ENCODE measurements around the gene SCAMP4.
"Not testable (repeated sequence)": the region's sequence is repeated elsewhere in the genome, so short reads cannot be mapped to it uniquely, and the experiment has no call there.

Gene SCAMP4

DNA sequence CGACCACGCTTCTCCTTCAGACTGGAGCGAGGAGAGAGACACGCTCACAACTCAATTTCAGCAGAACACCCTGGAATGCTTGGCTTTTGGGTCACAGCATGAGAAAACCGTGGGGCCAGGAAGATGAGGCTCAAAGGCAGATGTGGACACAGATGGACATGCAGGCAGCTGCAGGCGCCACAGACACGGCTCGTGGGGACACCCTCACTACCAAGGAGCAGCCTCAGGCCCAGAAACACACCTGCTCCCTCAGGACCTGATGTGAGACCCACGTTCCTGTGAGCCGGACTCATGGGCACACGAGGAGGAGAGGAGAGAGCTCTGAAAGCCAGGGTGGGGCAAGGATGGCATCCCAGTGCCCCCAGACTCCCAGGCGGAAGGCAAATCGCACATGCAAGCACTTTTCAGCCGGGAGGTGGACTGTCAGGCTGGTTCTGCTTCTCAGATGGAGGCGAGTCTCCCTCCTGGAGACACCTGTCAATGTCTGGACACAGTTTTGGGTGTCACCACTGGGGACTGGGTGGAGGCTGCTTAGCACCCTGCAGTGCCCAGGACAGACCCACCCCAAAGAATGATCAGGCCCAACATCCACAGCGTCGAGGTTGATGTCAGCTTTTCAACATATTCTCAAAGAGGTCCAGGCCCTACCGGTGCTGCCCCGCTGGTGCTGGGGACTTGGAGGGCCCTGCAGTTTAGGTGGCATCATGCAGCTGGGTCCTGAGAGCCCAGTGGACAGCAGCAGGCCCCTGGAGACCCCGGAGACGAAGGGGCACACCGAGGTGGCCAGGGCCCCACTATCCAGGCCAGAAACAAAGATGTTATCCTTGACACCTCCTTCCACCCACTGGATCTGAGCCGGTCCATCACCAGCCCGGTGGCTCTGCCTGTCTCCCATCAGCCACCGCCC is 22.2 kb upstream of the SCAMP4 start:
- no peak for DNase-seq (ENCODE audit: low read depth in 1 of 2, low spot score in 1 of 2)

DNA sequence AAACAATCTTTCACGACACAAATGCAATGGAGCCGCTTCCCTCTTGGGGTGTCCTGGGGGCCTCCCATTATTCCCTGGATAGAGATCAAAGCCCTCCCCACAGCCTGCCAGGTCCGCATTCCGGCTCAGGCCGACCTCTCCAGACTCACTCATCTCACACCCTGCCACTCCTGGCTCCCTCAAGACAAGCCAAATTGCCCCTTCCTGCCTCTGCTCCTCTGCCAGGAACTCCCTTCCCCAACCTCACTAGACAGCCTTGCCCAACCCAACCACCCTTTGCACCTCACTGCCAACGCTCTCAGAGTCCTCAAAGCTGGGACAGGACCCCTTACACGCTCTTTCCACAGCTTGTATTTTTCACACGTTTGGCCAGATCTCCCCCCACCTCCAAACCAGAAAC is 21.4 kb upstream of the SCAMP4 start:
- DNase-seq (ENCODE audit: low read depth in 1 of 2, low spot score in 1 of 2) = no peak

DNA sequence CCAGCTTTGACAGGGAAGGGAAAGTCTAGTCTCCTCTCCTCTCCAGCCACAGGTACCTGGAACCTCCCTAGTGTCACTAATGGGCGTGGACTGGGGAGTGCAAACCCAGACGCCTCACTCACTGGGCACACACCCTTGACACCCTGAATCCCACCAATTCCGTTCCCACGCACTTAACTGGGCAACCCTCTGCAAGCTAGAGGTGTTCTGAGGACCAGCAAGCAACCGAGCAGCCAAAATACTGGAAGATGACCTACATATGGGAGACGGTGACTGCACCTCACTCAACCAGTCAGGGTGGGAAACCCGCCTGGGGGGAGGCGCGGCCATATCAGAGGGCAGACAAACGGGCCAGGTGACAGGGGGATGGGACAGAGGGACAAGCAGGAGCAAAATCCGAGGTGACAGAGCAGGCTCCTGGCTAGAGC is 20.9 kb upstream of the SCAMP4 start:
- DNase-seq (ENCODE audit: low read depth in 1 of 2, low spot score in 1 of 2) = no peak

DNA sequence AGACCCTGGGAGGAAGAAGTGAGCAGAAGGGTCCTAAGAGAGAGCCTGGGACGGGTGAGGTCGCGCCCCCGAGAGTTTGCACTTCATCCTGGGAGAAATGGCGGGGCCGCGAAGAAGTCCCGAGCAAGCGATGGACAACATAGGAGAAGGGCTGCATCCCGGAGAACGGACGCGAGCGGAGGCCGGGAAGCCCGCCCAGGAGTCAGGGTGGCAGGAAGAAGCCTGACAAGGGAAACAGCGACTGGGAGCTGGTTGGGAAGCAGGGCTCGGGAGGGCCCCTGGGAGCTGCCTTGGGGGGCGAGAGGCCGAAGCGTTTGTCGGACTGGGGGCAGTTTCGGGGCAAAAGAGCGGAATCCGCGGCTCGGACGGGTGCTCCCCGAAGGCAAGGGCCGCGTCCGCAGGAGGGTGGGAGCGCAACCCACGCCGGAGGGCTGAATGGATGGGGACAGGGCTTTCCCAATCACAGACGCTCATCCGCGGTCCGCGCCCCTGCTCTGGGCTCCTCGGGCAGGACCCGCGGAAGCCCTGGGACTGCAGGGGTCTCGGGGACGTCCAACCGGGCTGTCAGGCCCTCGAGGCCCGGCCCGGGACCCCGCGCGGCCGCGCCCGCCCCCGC is 20.4 kb upstream of the SCAMP4 start:
- DNase-seq (ENCODE audit: low read depth in 1 of 2, low spot score in 1 of 2) = no peak

DNA sequence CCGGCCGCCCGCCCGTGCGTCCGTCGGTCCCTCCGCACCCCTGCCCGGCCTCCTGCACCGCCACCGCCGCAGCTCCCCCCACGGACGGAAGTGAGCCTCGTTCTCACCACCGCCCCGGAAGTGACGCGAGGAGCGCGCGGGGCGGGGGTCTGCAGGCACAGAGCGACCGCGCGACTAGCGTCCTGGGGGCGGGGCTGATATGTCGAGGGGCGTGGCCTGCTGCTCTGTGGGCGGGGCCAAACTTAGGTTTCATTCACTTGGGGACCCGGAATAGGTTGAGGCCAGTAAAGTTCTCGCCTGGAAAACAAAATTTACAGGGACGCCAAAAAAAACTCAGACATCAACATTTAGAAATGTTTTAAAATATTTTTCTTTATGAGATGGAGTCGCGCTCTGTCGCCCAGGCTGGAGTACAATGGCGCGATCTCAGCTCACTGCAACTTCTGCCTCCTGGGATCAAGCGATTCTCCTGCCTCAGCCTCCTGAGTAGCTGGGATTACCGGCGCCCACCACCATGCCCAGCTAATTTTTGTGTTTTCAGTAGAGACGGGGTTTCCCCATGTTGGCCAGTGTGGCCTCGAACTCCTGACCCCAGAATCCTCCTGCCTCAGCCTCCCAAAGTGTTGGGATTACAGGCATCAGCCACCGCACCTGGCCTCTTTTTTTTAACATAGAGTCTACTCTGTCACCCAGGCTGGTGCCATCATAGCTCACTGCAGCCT is 19.6 kb upstream of the SCAMP4 start, which contains the start of gene ABHD17A:
ABHD17A (minus strand) TSS at position 99 of the 722 bp plus-strand sequence. CDS start 3,930 bp downstream, outside the sequence.
- peak; percentile 91 to 92 for DNase-seq (ENCODE audit: low read depth in 1 of 2, low spot score in 1 of 2)

DNA sequence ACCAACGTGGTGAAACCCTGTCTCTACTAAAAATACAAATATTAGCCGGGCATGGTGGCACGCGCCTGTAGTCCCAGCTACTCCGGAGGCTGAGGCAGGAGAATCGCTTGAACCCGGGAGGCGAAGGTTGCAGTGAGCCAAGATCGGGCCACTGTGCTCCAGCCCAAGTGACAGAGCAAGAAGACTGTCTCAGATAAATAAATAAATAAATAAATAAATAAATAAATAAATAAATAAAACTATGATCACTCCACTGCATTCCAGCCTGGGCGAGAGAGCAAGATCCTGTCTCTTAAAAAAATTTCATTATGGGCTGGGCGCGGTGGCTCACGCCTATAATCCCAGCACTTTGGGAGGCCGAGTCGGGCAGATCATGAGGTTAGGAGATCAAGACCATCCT is 18.8 kb upstream of the SCAMP4 start:
- DNase-seq (ENCODE audit: low read depth in 1 of 2, low spot score in 1 of 2) = not testable (repeated sequence)

DNA sequence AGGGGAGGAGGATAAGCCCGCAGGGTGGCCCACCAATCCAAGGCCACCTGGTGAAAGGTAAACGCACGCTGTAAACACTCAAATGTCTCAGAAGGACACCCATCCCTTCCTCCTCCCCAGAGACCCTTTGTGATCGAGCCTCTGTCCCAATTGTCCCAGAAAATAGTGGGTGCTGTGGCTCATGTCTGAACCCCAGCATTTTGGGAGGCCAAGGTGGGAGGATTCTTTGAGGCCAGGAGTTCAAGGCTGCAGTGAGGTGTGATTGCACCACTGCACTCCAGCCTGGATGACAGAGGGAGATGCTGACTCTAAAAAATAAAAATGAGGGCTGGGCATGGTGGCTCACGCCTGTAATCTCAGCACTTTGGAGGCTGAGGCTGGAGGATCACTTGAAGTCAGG is 16.8 kb upstream of the SCAMP4 start:
- DNase-seq (ENCODE audit: low read depth in 1 of 2, low spot score in 1 of 2) = no peak

DNA sequence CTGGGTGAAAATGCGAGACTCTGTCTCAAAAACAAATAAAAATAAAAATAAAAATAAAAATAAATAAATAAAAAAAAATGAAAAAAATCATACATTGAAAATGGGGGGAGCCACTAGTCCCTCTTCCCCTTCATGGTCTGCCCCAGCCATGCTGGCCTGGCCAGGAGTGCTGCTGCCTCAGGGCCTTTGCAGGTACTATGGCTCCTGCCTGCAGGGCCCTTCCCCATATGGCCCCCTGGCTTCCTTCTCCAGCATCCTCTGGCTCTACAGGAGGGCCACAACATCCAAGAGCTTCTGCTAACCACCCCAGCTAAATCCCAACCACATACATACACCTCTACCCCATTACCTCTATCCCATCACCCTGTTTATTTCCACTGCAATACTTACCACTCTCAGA is 15.3 kb upstream of the SCAMP4 start:
- no peak for DNase-seq (ENCODE audit: low read depth in 1 of 2, low spot score in 1 of 2)

DNA sequence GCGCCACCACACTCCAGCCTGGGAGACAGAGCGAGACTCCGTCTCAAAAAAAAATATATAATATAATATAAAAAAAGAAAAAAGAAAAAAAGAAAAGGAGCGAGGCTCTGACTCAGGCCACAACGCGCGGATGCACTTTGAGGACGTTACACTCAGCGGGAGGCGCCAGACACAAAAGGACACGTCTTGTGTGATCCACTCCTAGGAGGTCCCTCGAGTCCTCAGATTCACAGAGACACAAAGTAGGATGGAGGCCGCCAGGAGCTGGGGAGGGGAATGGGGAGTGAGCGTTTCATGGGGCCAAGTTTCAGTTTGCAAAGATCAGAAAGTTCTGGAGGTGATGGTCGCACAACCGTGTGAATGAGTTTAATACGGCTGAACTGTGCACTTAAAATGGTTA is 11.4 kb upstream of the SCAMP4 start:
- no peak for DNase-seq (ENCODE audit: low read depth in 1 of 2, low spot score in 1 of 2)

DNA sequence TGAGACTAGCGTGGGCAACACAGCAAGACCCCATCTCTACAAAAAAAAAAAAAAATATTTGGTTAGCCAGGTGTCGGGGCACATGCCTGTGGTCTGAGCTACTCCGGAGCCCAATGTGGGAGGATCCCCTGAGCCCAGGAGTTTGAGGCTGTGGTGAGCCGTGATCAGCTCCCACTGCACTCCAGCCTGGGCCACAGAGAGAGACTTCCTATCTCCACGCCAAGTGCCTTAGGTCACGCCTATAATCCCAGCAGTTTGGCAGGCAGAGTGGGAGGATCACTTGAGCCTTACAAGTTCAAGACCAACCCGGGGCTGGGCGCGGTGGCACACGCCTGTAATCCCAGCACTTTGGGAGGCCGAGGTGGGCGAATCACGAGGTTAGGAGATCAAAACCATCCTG is 8.7 kb upstream of the SCAMP4 start:
- no peak for DNase-seq (ENCODE audit: low read depth in 1 of 2, low spot score in 1 of 2)

DNA sequence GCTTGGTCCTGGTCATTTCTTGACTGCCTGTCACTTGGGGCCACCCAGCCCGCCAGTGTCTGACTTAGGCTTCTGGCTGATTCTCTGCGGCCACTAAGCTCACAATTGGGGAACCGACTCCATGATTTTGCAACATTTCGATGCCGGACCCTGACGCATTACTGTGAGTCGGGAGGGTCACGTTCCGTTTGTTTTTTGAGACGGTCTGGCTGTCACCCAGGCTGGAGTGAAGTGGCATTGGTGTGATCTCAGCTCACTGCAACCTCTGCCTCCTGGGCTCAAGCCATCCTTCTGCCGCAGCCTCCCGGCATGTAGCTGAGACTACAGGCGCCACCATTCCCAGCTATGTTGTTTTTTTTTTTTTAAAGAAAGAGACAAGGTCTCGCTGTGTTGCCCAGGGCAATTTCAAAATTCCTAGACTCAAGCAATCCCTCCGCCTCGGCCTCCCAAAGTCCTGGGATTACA is 3.2 kb upstream of the SCAMP4 start:
- DNase-seq (ENCODE audit: low read depth in 1 of 2, low spot score in 1 of 2) = no peak

DNA sequence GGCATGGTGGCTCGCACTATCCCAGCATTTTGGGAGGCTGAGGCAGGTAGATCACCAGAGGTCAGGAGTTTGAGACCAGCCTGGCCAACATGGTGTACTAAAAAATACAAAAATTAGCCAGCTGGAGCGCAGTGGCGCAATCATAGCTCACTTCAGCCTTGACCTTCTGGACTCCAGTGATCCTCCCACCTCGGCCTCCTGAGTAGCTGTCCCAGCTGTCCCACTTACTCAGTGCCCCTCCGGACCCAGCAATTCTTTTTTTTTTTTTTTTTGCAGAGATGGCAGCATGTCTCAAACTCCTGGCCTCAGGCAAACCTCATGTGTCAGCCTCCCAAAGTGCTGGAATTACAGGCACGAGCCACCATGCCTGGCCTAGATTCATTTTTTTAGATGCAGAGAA is 2.3 kb upstream of the SCAMP4 start:
- no peak for DNase-seq (ENCODE audit: low read depth in 1 of 2, low spot score in 1 of 2)

DNA sequence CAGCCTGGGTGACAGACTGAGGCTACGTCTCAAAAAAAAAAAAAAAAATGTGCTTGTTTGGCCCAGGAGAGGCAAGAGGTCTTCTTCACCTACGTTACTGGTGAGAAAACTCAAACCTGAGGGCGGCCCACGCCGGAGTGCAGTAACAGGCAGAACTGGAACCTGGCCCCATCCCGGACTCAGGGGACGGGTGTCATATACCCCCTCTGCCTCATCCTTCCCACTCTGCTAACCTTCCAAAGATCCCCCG is 414 bp upstream of the SCAMP4 start:
- DNase-seq (ENCODE audit: low read depth in 1 of 2, low spot score in 1 of 2) = no peak

DNA sequence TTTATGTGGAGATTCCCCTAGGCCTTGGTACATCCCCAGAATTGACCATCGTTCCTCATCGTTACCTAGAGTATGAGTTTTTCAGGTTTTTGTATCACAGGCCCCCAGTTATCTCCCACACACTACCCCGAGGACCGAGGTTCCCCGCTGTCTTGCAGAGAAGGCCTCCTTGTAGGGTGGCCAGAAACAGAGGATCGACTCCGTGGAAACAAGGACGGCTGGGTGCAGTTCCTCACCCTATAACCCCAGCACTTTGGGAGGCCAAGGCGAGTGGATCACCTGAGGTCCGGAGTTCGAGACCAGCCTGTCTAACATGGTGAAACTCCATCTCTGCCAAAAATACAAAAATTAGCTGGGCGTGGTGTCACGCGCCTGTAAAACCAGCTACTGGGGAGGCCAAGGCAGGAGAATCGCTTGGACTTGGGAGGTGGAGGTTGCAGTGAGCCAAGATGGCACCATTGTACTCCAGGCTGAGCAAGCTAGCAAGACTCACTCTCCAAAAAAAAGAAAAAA is 720 bp downstream of the SCAMP4 start:
- no peak for DNase-seq (ENCODE audit: low read depth in 1 of 2, low spot score in 1 of 2)

DNA sequence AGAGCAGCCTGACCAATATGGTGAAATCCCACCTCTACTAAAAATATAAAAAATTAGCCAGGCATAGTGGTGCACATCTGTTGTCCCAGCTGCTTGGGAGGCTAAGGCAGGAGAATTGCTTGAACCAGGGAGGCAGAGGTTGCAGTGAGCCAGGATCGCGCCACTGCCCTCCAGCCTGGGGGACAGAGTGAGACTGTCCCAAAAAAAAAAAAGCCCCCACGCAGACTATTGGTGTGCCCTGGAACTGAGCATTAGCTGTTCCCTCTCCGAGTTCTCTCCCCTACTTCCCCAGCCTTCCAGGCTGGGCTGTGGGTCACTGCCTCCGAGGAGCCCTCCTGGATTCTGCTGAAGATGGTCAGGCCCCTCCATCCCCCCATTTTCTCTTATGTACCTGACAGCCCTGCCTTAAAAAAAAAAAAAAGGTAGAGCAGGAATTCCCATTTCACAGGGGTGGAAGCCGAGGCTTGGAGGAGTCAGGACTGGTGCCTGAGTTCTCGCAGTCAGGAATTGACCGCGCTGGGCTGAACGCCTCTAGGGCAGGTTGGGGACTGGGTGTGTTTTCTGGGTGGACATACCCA is 1.9 kb downstream of the SCAMP4 start:
- DNase-seq (ENCODE audit: low read depth in 1 of 2, low spot score in 1 of 2) = no peak

DNA sequence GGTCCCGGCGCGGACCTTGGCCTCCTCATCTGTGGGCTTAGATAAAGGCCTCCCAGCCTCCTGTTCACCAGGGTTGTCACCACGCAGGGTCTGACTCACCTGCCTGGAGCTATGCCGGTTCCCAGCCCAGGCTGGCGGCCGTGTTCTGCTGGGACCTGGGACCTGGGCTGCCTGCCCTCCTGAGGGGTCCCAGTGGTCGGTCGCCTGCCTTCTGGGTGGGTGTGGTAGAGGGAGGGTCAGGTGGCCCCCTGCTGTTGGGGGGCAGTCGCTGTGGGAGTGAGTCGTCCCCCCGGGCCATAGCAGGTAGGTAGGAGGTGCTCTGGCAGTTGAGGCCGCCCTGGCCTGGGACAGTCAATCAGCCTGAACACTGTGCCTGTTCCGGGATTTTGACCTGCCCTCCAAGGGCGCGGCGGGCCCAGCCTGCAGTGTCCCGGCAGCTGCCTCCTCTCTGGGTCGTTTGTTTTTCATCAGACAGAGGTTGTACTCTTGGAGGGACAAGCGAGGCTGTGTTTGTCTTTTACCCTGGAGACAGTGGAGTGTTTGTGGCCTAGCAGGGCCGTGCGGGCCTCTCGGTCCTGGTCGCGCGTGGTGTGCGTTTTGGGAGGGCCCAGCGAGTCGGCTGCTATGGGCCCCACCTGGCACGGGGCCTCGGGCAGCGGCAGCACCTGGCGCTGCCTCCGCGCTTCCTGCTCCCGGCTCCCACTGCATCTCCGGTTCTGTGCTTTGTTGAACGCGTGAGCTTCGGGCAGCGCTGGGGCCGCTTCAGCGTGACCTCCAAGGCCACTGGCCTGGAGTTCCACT is 2.6 kb downstream of the SCAMP4 start:
- no peak for DNase-seq (ENCODE audit: low read depth in 1 of 2, low spot score in 1 of 2)

DNA sequence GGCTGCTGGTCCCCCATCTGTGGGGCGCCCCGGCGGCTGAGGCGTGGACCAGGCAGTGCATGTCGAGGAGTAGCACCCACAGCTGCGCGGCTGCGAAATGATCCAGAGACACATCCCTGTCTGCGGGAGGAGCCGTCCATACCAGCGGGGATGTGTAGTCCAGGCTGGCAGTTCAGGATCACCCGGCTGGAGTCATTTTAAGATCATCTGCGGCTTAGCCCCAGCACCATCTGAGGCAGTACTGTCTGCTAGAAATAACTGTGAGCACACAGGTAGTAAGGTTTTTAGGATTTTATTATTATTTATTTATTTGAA is 3.1 kb downstream of the SCAMP4 start:
- no peak for DNase-seq (ENCODE audit: low read depth in 1 of 2, low spot score in 1 of 2)

DNA sequence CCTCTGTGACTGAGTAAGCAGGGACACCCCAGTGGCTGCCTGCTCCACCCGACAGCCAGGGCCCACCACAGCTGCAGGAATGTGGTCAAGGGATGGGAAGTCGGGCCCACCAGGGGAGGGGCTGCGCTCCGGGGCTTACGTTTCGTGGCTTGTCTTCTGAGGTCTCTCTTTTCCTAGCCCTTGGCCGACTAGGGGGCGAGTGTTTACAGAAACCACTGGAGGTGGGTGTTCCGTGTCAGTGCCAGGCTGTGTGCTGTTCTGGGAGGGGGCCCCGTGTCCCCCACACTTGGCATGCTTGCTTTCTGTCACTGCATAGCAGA is 4.5 kb downstream of the SCAMP4 start:
- DNase-seq (ENCODE audit: low read depth in 1 of 2, low spot score in 1 of 2) = no peak

DNA sequence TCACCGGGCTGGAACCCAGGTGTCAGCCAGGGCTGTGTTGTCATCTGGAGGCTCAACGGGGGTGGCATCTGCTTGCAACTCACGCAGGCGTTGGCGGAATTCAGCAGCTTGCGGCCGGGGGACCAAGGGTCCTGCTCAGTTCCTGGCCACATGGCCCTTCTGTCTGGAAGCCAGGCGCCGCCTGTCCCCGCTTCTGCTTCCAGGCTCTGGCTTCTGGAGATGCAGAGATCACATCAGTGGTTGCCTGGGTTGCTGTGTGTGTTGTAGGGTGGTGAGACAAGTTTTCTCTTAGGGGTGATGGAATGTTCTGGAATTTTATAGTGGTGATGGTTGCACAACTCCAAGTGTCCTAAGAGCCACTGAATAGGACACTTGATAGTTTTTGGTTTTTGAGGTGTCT is 5.0 kb downstream of the SCAMP4 start:
- DNase-seq (ENCODE audit: low read depth in 1 of 2, low spot score in 1 of 2) = no peak

DNA sequence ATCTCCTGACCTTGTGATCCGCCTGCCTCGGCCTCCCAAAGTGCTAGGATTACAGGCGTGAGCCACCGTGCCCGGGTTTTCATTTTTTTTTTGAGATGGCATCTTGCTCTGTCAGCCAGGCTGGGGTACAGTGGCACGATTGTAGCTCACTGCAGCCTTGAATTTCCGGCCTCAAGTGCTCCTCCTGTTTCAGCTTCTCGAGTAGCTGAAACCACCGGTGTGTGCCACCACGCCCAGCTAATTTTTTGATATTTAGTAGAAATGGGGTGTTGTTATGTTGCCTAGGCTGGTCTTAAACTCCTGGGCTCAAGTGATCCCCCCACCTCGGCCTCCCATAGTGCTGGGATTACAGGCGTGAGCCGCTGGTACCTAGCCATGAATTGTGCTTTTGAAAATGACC is 5.9 kb downstream of the SCAMP4 start:
- no peak for DNase-seq (ENCODE audit: low read depth in 1 of 2, low spot score in 1 of 2)

DNA sequence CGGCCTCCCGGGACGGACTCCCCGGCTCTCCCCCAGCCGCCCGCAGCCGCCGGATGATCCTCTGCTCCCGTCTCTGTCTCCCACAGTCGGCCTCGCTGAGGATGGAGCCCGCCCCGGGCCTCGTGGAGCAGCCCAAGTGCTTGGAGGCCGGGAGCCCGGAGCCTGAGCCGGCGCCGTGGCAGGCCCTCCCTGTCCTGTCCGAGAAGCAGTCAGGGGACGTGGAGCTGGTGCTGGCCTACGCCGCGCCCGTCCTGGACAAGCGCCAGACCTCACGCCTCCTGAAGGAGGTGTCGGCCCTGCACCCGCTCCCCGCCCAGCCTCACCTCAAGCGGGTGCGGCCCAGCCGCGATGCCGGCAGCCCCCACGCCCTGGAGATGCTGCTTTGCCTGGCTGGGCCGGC is 6.8 kb downstream of the SCAMP4 start:
- no peak for DNase-seq (ENCODE audit: low read depth in 1 of 2, low spot score in 1 of 2)

Data from activated CD4-positive, alpha-beta T cell treated with anti-CD3 and anti-CD28 coated beads, Interleukin-2, amount 50 U/mL, for 24 hours (primary cell).